ENCODE results near the gene ACTBL2.
A peak's percentile ranks its signal among the peaks of the same experiment; 100 is the strongest.

The ACTBL2 gene

DNA sequence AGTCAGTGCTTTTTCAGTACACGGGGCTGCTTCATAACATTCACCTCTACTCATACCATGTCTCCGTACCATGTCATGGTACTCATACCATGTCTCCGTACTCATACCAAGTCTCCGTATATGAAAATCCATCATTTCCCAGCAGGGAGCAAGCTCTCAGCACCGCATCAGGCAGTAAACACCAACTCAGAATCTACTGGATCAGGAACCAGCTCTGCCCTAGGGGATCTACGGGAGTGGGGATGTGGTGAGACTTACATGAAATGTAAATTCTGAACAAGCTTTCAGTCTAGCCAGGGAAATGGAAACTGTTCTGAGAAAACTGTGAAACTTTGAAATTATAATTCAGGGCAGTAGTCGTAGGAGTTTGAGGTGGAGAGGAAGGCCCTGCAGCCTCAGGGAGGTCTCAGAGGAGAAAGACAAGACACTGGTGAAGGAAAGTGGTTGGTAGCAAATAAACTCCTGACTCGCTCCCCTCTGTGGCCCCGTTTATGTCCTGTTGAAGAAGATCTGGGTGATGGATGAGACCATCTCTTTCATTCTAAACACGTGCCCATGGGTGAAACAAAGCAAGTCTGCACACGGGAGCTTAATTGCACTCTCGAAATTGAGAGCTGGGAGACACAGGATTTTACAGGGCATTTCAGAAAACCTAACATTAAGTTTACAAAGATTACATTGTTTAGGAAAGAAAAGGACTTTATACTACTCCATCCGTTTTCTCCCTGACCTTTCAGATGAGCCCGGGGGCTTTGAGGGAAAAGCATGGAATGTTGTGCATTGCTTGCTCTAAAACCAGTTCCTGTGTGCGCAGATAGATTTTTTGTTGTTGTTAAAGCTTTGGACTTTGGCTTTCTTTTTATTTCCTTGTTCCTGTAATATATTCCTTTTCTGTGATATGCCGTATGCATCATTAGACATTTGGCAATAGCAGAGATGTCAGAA lies 26.8 kb downstream of the ACTBL2 start:
- in situ Hi-C loops (cut with HindIII; ENCODE audit: low pct_ligation_motif_present, low pct_unique_long_range_greater_than_20kb, low sequenced_read_pairs), result no loop called here
- no peak for DNase-seq

- no peak for DNase-seq
- in situ Hi-C loops (cut with HindIII; ENCODE audit: low pct_ligation_motif_present, low pct_unique_long_range_greater_than_20kb, low sequenced_read_pairs), result no loop called here
Observed at GRCh38 chr5:57454896-57455295, 27.7 kb downstream of the ACTBL2 start.

DNA sequence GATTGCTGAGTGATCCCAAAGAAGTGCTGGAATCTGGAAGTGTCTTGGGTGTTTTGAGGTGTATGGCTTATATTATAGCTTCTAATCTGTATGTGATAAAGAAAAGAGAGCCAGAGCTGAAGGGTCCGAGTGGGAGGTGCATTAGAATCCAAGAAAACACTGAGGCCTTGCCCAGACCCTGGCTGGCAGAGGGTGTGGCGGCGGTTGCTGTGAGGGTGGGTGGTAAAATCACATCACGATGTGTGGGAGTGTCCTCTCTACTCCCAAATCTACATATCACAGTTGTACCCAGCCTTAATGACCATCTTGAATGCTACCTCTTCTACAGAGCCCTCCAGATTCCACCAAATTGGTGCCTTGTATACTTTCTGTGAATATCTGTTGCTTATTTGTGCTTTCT lies 28.9 kb downstream of the ACTBL2 start:
- in situ Hi-C loops (cut with HindIII; ENCODE audit: low pct_ligation_motif_present, low pct_unique_long_range_greater_than_20kb, low sequenced_read_pairs), result no loop called here
- no peak for DNase-seq

GRCh38 chr5:57452885-57453284 lies 29.7 kb downstream of the ACTBL2 start:
- DNase-seq, result no peak
- in situ Hi-C loops (cut with HindIII; ENCODE audit: low pct_ligation_motif_present, low pct_unique_long_range_greater_than_20kb, low sequenced_read_pairs), result no loop called here

GRCh38 chr5:57450991-57451876 lies 31.4 kb downstream of the ACTBL2 start:
- in situ Hi-C loops (cut with HindIII; ENCODE audit: low pct_ligation_motif_present, low pct_unique_long_range_greater_than_20kb, low sequenced_read_pairs), result no loop called here
- DNase-seq, result peak; percentile 22

DNA sequence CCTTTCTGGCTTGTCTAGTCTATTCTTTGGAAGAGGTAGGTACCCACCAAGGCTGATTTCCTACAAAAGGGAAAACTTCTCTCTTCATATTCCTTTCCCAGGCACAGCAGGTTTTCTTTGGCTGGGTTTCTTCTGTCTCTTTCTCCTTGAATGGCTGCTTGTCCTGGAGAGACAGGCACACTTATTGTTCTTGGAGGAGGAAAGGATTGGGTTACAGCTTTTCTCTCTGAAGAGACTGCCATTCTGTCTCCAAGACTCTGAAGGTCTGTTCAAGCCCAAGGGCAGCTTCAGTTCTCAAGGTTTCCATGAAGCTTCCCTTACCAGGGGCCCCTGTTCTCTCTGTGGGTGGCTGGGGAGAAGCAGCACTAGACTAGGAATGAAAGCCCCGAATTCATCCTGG lies 33.9 kb downstream of the ACTBL2 start:
- no peak for DNase-seq
- in situ Hi-C loops (cut with HindIII; ENCODE audit: low pct_ligation_motif_present, low pct_unique_long_range_greater_than_20kb, low sequenced_read_pairs), result no loop called here

DNA sequence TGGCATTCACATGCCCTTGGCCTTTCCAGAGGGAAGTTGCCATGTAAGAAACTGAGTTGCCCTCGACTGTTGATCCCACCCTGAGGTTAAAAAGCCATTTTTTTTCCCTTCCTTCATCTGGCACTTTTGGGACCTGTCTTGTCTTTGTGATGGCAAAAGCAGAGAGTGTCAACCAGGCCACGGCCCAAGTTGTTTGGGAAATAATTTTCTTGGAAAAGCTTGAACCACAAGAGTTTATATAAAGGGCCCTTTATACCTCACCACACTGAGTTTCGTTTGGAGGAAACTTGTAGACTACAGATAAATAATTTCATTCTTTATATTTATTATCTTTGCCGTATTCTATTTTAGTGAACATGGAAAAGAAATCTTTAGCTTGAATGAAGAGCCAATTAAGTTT lies 34.3 kb downstream of the ACTBL2 start:
- no peak for DNase-seq
- in situ Hi-C loops (cut with HindIII; ENCODE audit: low pct_ligation_motif_present, low pct_unique_long_range_greater_than_20kb, low sequenced_read_pairs), result no loop called here

DNA sequence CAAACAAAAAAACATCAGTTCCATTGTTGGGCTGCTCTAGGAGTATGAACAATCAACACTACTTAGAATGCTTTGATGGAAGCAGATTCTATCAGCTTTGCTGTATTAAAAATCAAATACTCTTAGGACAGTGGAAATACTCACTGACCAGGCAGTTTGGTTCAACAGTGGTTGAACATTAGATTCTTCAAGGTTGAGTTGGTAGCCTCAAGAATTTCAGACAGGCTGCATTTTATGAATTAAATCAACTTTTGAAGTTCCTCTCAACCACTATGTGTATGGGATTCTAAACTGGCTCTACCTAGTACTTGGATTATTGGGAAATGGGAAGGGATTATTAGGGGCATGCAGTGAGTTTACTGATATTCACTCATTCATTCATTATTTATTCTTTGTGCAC lies 35.0 kb downstream of the ACTBL2 start:
- in situ Hi-C loops (cut with HindIII; ENCODE audit: low pct_ligation_motif_present, low pct_unique_long_range_greater_than_20kb, low sequenced_read_pairs), result no loop called here
- DNase-seq, result no peak

DNA sequence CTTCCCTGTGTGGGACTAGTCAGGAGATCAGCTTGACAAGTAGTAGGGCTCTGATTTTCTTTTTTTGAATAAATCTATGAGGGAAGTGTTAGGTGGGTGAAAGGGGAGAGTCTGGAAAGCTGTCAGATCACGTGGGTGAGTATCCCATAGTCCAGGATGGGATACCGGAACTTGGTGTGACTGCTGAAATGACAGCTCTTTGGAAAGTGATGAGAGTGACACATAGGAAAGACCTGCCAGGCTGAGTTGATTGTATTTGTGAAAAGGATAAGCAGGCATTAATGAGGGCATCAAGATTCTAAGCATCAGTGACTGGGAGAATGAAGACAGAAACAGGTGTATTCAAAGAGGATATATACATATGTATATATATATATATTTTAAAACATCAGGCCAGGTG lies 35.6 kb downstream of the ACTBL2 start:
- in situ Hi-C loops (cut with HindIII; ENCODE audit: low pct_ligation_motif_present, low pct_unique_long_range_greater_than_20kb, low sequenced_read_pairs), result no loop called here

GRCh38 chr5:57445705-57446037 lies 36.9 kb downstream of the ACTBL2 start:
- DNase-seq, result no peak
- in situ Hi-C loops (cut with HindIII; ENCODE audit: low pct_ligation_motif_present, low pct_unique_long_range_greater_than_20kb, low sequenced_read_pairs), result no loop called here

More for the DNA sequence above, 35.6 kb downstream of the ACTBL2 start:
- DNase-seq, result no peak

- in situ Hi-C loops (cut with HindIII; ENCODE audit: low pct_ligation_motif_present, low pct_unique_long_range_greater_than_20kb, low sequenced_read_pairs), result no loop called here
- no peak for DNase-seq
Observed at GRCh38 chr5:57445006-57445704, 37.5 kb downstream of the ACTBL2 start.

DNA sequence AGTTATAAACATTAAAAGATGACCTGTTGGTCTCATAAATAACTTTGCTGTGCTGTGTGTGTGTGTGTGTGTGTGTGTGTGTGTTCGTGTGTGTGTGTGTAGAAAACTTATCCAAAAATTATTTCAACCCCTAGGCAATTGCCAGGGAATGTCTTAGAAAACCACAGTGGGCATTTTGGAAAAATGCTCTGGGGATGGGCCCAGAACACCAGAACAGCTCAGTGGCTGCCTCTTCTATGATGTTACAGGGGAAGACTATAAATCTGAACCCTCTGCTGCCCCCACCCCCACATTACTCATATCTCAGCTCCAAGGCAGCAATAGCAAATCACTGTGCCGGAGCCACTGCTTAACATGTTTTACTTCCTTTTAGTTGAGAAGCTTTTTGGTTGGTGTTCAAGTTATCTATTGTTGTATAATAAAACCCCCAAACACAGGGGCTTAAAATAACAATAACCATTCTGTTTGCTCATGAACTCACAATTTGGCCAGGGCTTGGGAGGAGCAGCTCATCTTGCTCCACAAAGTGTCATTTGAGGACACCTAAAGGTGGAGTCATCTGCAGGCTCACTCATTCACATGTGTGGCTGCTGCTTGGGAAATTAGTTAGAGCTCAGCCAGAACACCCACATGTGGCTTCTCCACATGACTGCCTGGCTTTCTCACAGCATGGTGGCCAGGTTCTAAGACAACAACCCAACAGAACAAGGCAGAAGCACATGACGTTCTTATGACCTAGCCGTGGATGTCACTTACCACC lies 40.4 kb downstream of the ACTBL2 start:
- DNase-seq, result no peak
- in situ Hi-C loops (cut with HindIII; ENCODE audit: low pct_ligation_motif_present, low pct_unique_long_range_greater_than_20kb, low sequenced_read_pairs), result no loop called here

- in situ Hi-C loops (cut with HindIII; ENCODE audit: low pct_ligation_motif_present, low pct_unique_long_range_greater_than_20kb, low sequenced_read_pairs), result no loop called here
- peak; percentile 5 for DNase-seq
Observed at GRCh38 chr5:57441557-57441956, 41.1 kb downstream of the ACTBL2 start.

GRCh38 chr5:57439601-57440000 lies 43.0 kb downstream of the ACTBL2 start:
- in situ Hi-C loops (cut with HindIII; ENCODE audit: low pct_ligation_motif_present, low pct_unique_long_range_greater_than_20kb, low sequenced_read_pairs), result no loop called here
- no peak for DNase-seq

DNA sequence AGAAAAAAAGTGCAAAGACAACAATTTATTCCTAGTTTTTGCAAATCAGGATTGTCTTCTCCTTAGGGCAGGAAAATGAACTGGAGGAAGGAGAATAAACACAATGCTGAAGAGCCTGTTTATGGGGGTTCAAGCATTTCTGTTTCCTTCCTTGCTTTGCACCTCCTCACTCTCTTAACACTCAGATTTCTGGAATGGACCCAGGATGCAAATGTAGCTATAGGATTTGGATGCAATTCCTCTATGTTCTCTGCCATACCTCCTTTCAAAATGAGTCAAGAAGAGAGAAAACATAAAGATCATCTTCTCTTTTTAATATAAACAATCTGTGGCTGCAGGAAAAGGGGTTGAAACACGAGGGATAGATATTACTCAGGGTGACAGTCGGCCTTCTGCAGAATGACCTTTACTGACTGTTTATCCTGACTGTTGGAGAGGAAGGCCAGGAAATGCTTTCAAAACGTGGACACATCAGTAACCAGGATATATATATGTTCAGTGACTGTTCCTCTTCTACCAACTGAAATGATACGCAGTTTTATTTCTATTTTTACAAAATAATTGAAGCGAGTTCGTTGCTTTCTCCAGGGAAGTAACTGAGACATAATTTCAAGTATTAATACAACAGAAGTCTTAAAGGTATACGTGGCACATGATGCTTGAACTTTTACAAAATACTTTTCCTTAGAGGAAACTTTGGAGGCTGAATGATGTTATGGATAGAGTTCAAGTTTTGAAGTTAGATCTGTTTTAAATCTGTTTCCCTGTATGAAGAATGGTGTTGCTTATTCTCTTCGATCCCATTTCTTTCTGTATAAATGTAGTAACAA lies 44.4 kb downstream of the ACTBL2 start:
- in situ Hi-C loops (cut with HindIII; ENCODE audit: low pct_ligation_motif_present, low pct_unique_long_range_greater_than_20kb, low sequenced_read_pairs), result no loop called here
- no peak for DNase-seq

DNA sequence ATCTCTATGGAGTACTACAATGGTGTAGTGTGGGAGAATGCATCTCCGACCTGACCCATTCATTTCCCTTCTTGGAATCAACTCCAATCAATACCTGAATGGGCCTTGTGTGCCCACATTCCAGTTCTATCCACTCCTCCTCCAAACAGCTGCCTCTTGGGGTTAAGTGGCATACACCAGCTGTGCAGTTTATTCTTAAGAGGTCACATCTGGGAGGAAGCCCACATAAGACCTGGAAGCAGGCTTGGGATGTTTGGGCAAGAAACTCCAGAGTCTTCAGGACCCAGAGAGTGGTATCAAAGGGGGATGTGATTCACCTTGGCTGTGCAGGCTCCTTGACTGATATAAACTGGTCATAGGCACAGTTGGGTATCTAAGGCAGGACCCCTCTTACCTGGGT lies 46.0 kb downstream of the ACTBL2 start:
- no peak for DNase-seq
- in situ Hi-C loops (cut with HindIII; ENCODE audit: low pct_ligation_motif_present, low pct_unique_long_range_greater_than_20kb, low sequenced_read_pairs), result no loop called here

GRCh38 chr5:57435701-57436134 lies 46.9 kb downstream of the ACTBL2 start:
- in situ Hi-C loops (cut with HindIII; ENCODE audit: low pct_ligation_motif_present, low pct_unique_long_range_greater_than_20kb, low sequenced_read_pairs), result no loop called here
- no peak for DNase-seq

- in situ Hi-C loops (cut with HindIII; ENCODE audit: low pct_ligation_motif_present, low pct_unique_long_range_greater_than_20kb, low sequenced_read_pairs), result no loop called here
- no peak for DNase-seq
Observed at GRCh38 chr5:57434683-57435082, 47.9 kb downstream of the ACTBL2 start.
